Common myeloid progenitor, CD34-positive (primary cell): ENCODE data around the gene P2RX3.

ENCODE experiments used
- CTCF ChIA-PET: fragments of 350-600 bp; sonication (Branson Sonifier 250); formaldehyde crosslinking; loops from one replicate; lab custom pipeline; 2021; ENCODE audit warnings: antibody characterized with exemption; lab: Charles Lee
- POLR2A ChIA-PET: fragments of 350-600 bp; sonication (Branson Sonifier 250); formaldehyde crosslinking; loops from one replicate; lab custom pipeline; 2021; ENCODE audit warnings: antibody characterized with exemption; lab: Charles Lee
- DNase-seq, 3 donors: peaks; one replicate each; pipeline versions ENCODE4 v3.0.0 to v3.0.0-alpha.2; 2013
- H3K27ac ChIP-seq, 2 experiments: 1 replicate in 1 of 2; 2 replicates in 1 of 2; pipeline ENCODE4 v1.7.0; 2013; ENCODE audit warnings: inconsistent platforms in 2 of 2, low read length in 2 of 2, mild to moderate bottlenecking in 2 of 2, low read depth in 1 of 2, moderate library complexity in 1 of 2; ENCODE audit not compliant: severe bottlenecking in 2 of 2, insufficient read depth in 1 of 2, poor library complexity in 1 of 2
- H3K27me3 ChIP-seq, 5 experiments: replicated peaks in 2 of 5; 1 replicate in 3 of 5; 2 replicates in 2 of 5; pipeline versions ENCODE4 v1.6.1 to v1.7.0; 2013; ENCODE audit warnings: low read length in 4 of 5, mild to moderate bottlenecking in 2 of 5, moderate library complexity in 2 of 5, inconsistent platforms in 1 of 5; ENCODE audit not compliant: insufficient read depth in 5 of 5, control insufficient read depth in 4 of 5
- H3K36me3 ChIP-seq, 4 experiments: 1 replicate in 2 of 4; 2 replicates in 2 of 4; pipeline versions ENCODE4 v1.6.1 to v1.7.0; 2013; ENCODE audit warnings: low read length in 3 of 4, control low read depth in 1 of 4, mild to moderate bottlenecking in 1 of 4; ENCODE audit not compliant: control insufficient read depth in 4 of 4, insufficient read depth in 4 of 4
- H3K4me1 ChIP-seq, 4 experiments: 1 replicate in 3 of 4; 2 replicates in 1 of 4; pipeline versions ENCODE4 v1.6.1 to v1.7.1; 2013; ENCODE audit warnings: low read length in 3 of 4, mild to moderate bottlenecking in 3 of 4, control low read depth in 1 of 4, inconsistent platforms in 1 of 4, moderate library complexity in 1 of 4; ENCODE audit not compliant: control insufficient read depth in 4 of 4, insufficient read depth in 4 of 4; ENCODE audit errors: control extremely low read depth in 1 of 4
- H3K4me3 ChIP-seq, 7 experiments: 1 replicate in 4 of 7; 2 replicates in 3 of 7; pipeline versions ENCODE4 v1.5.1 to v1.7.0; 2013; ENCODE audit warnings: mild to moderate bottlenecking in 7 of 7, low read length in 6 of 7, moderate library complexity in 6 of 7, inconsistent platforms in 2 of 7, low read depth in 2 of 7, control low read depth in 1 of 7; ENCODE audit not compliant: insufficient read depth in 4 of 7, control insufficient read depth in 1 of 7; ENCODE audit errors: extremely low read depth in 1 of 7
- H3K9me3 ChIP-seq, 5 experiments: 1 replicate in 4 of 5; 2 replicates in 1 of 5; pipeline versions ENCODE4 v1.6.1 to v1.7.1; 2013; ENCODE audit warnings: low read length in 4 of 5, mild to moderate bottlenecking in 2 of 5, inconsistent platforms in 1 of 5, low read depth in 1 of 5, moderate library complexity in 1 of 5; ENCODE audit not compliant: control insufficient read depth in 4 of 5, insufficient read depth in 2 of 5; ENCODE audit errors: control extremely low read depth in 1 of 5
- WGBS: methylation state at CpG from one replicate; pipeline ENCODE4 v1.1.5; 2013; ENCODE audit not compliant: insufficient coverage; 5-methylcytosine and 5-hydroxymethylcytosine counted together

P2RX3 gene

DNA sequence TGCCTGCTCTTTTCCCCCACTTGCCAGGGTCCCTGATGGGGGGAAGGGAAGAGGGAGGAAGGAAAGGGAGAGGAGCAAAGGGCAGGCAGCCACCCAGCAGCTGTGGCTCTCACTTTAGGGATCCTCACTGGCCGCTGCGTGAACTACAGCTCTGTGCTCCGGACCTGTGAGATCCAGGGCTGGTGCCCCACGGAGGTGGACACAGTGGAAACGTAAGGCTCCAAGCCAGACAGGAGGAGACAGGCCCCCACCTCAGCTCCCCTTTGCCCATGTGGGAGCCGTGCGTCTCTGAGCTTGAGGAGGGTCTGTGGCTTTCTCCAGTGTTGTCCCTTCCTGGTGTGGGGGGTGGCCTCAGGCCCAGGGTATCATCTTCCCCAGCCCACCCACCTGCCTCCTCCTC, 9.9 kb downstream of the P2RX3 start:
- Histone ChIP-seq H3K4me1 (peaks cover 1 to 17% (median 9%) of the 10 kb centered on the region in 4 experiments), H3K9me3 (peaks cover 0 to 9% (median 0%) of the 10 kb centered on the region in 5 experiments), H3K4me3 (no peak overlapping the region), H3K36me3 (no peaks in the 10 kb centered on the region), H3K27me3 (no peaks in the 10 kb centered on the region), H3K27ac (no peak overlapping the region)
- ChIA-PET CTCF (interaction anchor here (0.8 to 8.7 kb wide), 20 partner anchors 10 to 507 kb away, joined by 3 to 63 read pairs (median 6); partner anchors contain the start of genes P2RX3 and SSRP1), POLR2A (no interaction called here)
- 100% methylated on average over 7 of the region's 7 CpGs for WGBS
- no peak for DNase-seq

DNA sequence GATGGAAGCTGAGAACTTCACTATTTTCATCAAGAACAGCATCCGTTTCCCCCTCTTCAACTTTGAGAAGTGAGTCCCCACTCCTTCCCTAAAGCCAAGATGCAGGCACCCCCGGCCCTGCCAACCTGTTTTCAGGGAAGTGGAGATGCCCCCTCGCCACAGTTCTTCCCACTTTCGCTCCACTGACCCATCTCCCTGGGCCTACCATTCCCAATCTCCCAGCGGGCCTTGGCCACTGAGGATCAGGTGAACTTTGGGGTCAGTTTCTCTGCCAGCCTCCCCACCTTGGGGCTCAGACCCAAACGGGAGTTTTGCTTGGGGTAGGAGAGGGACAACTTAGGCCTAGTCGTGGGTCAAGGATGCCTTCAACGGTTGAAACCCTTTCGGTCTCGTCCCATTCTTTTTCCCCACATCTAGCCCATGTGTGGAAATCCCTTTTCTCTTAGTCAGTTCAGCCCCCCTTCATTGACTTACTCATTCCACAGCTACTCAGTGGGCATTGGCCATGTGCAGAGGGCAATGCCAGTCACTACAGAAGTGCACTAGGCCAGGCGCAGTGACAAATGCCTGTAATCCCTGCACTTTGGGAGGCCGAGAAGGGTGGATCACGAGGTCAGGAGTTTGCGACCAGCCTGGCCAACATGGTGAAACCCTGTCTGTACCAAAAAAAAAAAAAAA, 10.6 kb downstream of the P2RX3 start:
- ChIA-PET POLR2A (no interaction called here), CTCF (interaction anchor here (0.5 to 8.7 kb wide), 23 partner anchors 10 to 337 kb away, joined by 3 to 63 read pairs (median 6); partner anchors contain the start of genes P2RX3 and SSRP1)

DNA sequence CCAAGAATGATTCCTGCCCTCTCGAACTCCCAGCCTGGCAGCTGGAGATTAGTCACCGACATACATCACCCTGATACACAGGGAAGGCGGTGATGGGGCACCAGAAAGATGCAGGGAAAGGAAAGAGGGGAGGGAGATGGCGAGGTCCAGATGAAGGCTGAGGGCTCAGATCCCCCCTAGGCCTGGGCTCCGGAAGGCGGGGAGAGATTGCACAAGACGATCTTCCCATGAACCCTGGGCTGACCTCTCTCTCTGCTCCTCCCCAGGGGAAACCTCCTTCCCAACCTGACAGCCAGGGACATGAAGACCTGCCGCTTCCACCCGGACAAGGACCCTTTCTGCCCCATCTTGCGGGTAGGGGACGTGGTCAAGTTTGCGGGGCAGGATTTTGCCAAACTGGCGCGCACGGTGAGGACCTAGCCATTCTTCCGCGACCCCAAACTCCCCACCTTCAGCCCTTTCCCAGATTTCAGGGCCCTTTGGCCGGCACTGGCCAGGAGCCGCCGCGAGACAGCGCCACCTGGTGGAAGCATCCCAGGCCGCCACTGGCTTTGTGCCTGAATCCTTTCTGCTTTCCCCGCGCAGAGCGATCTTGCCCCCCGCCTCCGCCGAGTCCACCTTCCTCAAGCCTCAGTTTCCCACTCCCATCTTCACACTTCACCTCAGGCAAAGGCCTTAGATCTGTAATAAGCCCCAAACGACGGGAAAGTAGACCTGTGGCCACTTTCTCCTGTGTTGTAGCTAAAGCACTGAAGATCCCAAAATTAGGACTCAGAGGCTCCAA, 11.5 kb downstream of the P2RX3 start:
- peaks cover 10 to 34% (median 26%) of the 10 kb centered on the region in 4 experiments for H3K4me1 ChIP-seq
- no peaks in the 10 kb centered on the region for H3K27me3 ChIP-seq
- H3K27ac ChIP-seq: no peak overlapping the region
- DNase-seq: peak in 2 of 3 donors; percentile 49 to 55
- no peak overlapping the region for H3K4me3 ChIP-seq
- ChIA-PET POLR2A (no interaction called here), CTCF (interaction anchor here (0.5 to 8.7 kb wide), 23 partner anchors 10 to 336 kb away, joined by 3 to 63 read pairs (median 5); partner anchors contain the start of genes P2RX3 and RTN4RL2)
- H3K9me3 ChIP-seq: peaks cover 0 to 9% (median 0%) of the 10 kb centered on the region in 5 experiments
- WGBS: 34% methylated on average over 21 of the region's 31 CpGs
- H3K36me3 ChIP-seq: no peaks in the 10 kb centered on the region

More for the DNA sequence above, 10.6 kb downstream of the P2RX3 start:
- Histone ChIP-seq H3K27me3 (no peaks in the 10 kb centered on the region), H3K4me3 (no peak overlapping the region), H3K4me1 (peaks cover 6 to 25% (median 16%) of the 10 kb centered on the region in 4 experiments), H3K27ac (no peak overlapping the region), H3K9me3 (peaks cover 0 to 9% (median 0%) of the 10 kb centered on the region in 5 experiments), H3K36me3 (no peaks in the 10 kb centered on the region)
- 97% methylated on average over 7 of the region's 14 CpGs for WGBS
- DNase-seq: no peak

DNA sequence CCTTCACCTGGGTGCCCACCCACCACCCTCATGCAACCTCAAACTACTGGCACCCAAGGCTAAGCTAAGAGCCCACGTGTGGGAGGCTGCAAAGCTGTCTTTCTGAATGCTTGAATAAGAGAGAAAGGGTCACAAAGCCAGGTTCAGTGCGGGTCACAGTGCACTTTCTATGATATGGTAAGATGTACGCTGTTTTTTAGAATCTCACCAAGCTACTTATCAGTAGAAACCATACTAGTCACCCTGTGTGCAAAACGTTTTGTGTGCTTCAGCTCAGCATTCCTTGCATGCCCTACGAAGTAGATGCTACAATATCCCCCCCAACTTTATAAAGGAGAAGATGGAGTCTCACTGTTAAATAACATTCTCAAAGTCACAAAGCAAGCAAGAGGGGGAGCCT, 14.9 kb downstream of the P2RX3 start:
- Histone ChIP-seq H3K27ac (no peak overlapping the region), H3K36me3 (no peaks in the 10 kb centered on the region), H3K9me3 (peaks cover 0 to 9% (median 0%) of the 10 kb centered on the region in 5 experiments), H3K27me3 (no peaks in the 10 kb centered on the region), H3K4me3 (no peak overlapping the region), H3K4me1 (peaks cover 26 to 60% (median 53%) of the 10 kb centered on the region in 4 experiments)
- ChIA-PET POLR2A (interaction anchor here (0.8 to 1.4 kb wide), 3 partner anchors 18 to 79 kb away, joined by 3 to 4 read pairs (median 3); partner anchors contain the start of gene SSRP1), CTCF (interaction anchor here (0.6 to 6.7 kb wide), 21 partner anchors 9 to 296 kb away, joined by 3 to 46 read pairs (median 4); partner anchors contain the start of genes P2RX3 and SLC43A3)
- DNase-seq: peak in 1 of 3 donors; percentile 36
- 88% methylated on average over 1 of the region's 5 CpGs for WGBS

DNA sequence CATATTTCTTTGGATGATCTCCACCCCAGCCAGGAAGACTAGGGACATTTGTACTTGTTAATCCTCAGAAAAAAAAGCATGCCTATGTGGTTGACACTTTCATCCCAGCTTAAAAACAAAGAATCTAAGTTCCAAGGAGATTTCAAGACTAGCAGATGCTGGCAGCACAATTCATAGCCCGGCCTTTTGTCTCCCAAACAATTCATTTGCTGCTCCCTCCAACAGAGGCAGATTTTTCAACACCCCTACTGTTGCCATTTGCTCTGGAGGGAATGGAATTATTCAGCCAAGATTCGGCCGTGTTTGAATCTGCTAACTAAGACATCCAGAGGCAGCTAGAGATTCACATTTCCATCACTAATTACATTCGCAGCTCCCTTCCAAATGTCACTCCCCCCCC, 15.3 kb downstream of the P2RX3 start:
- Histone ChIP-seq H3K27ac (peak overlapping the region in 1 of 2 experiments; percentile 56), H3K27me3 (no peaks in the 10 kb centered on the region), H3K4me1 (peaks cover 26 to 64% (median 53%) of the 10 kb centered on the region in 4 experiments), H3K9me3 (peaks cover 0 to 9% (median 0%) of the 10 kb centered on the region in 5 experiments), H3K36me3 (no peaks in the 10 kb centered on the region), H3K4me3 (no peak overlapping the region)
- POLR2A ChIA-PET: interaction anchor here (0.8 to 1.4 kb wide), 2 partner anchors 18 to 72 kb away, joined by 3 to 4 read pairs; partner anchors contain the start of gene SSRP1
- no peak for DNase-seq
- WGBS: 100% methylated on average over 1 of the region's 4 CpGs
- CTCF ChIA-PET: interaction anchor here (0.6 to 6.7 kb wide), 16 partner anchors 9 to 296 kb away, joined by 3 to 46 read pairs (median 4); partner anchors contain the start of genes P2RX3 and SLC43A3

DNA sequence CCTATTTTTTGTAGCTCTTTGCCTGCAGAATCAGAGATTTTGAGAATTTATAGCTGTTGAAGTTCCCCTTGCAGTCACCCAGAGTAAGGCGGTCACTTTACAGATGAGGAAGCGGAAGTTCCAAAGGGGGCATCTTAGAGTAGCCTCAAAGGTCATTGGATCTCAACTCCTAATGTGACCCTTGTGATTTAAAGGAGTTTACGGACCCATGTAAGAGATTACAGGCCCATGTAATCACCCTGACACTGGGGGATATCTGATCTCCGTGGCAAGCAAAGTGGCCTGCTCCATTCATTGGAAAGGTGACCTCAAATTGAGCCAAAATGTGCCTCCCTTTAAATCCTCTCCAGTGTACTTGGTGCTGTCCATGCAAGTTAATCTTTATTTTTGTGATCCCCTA, 15.7 kb downstream of the P2RX3 start:
- 62% methylated on average over 3 of the region's 4 CpGs for WGBS
- H3K36me3 ChIP-seq: no peaks in the 10 kb centered on the region
- peak overlapping the region; percentile 51 to 56 for H3K27ac ChIP-seq
- peak in 2 of 3 donors; percentile 59 to 66 for DNase-seq
- H3K4me3 ChIP-seq: peak overlapping the region in 2 of 7 experiments; percentile 28 to 50
- POLR2A ChIA-PET: interaction anchor here (0.8 to 1.4 kb wide), 2 partner anchors 19 to 71 kb away, joined by 3 to 4 read pairs; partner anchors contain the start of gene SSRP1
- peaks cover 26 to 68% (median 57%) of the 10 kb centered on the region in 4 experiments for H3K4me1 ChIP-seq
- no peaks in the 10 kb centered on the region for H3K27me3 ChIP-seq
- H3K9me3 ChIP-seq: peaks cover 0 to 9% (median 0%) of the 10 kb centered on the region in 5 experiments
- CTCF ChIA-PET: interaction anchor here (1.0 to 6.7 kb wide), 11 partner anchors 9 to 295 kb away, joined by 3 to 46 read pairs (median 5); partner anchors contain the start of genes P2RX3 and SLC43A3
